Endothelial cell (in vitro differentiated cells): Measurements from ENCODE around the gene NUP214. TPM values are rescaled to one million over a fixed set of nuclear protein-coding genes. Genes with fewer than 3 reads are reported as not detected.

Experiments used
- DNase-seq: peaks from one replicate; pipeline ENCODE4 v3.0.0; 2021; ENCODE audit warnings: low spot score
- H3K27ac Mint-ChIP-seq: one replicate; pipeline ENCODE4 v1.8.0; 2021; ENCODE audit warnings: mixed read lengths, inconsistent platforms; ENCODE audit not compliant: unreplicated experiment
- H3K27me3 Mint-ChIP-seq: one replicate; pipeline ENCODE4 v1.8.0; 2021; ENCODE audit warnings: mild to moderate bottlenecking, moderate library complexity, mixed read lengths, inconsistent platforms; ENCODE audit not compliant: unreplicated experiment
- H3K36me3 Mint-ChIP-seq: one replicate; pipeline ENCODE4 v1.8.0; 2021; ENCODE audit warnings: mild to moderate bottlenecking, low read depth, mixed read lengths, inconsistent platforms; ENCODE audit not compliant: unreplicated experiment
- H3K4me1 Mint-ChIP-seq: one replicate; pipeline ENCODE4 v1.8.0; 2021; ENCODE audit warnings: mild to moderate bottlenecking, mixed read lengths, inconsistent platforms; ENCODE audit not compliant: unreplicated experiment
- H3K4me3 Mint-ChIP-seq: one replicate; pipeline ENCODE4 v1.8.0; 2021; ENCODE audit warnings: mild to moderate bottlenecking, mixed read lengths, inconsistent platforms; ENCODE audit not compliant: unreplicated experiment
- H3K9me3 Mint-ChIP-seq: one replicate; pipeline ENCODE4 v1.8.0; 2021; ENCODE audit warnings: mixed read lengths, inconsistent platforms; ENCODE audit not compliant: unreplicated experiment
- total RNA-seq: library from RNA; stranded (reverse); fragmentation: NEBNext Ultra II Directional; extraction: Animal tissue kit (Norgen Biotek cat#: 25700); gene quantifications from one replicate; pipeline ENCODE4 v1.2.1, GENCODE V29; 2021; ENCODE audit not compliant: unreplicated experiment
- TF ChIP-seq, protein P1 (sequence below): fragments of 200-600 bp; sonication (generic); IDR thresholded peaks from one replicate; pipeline ENCODE4 v1.5.0; 2021; ENCODE audit warnings: antibody characterized with exemption; ENCODE audit not compliant: unreplicated experiment

NUP214 gene
- total RNA-seq, 1 donor from 2014 or later, result 60.8 TPM

DNA sequence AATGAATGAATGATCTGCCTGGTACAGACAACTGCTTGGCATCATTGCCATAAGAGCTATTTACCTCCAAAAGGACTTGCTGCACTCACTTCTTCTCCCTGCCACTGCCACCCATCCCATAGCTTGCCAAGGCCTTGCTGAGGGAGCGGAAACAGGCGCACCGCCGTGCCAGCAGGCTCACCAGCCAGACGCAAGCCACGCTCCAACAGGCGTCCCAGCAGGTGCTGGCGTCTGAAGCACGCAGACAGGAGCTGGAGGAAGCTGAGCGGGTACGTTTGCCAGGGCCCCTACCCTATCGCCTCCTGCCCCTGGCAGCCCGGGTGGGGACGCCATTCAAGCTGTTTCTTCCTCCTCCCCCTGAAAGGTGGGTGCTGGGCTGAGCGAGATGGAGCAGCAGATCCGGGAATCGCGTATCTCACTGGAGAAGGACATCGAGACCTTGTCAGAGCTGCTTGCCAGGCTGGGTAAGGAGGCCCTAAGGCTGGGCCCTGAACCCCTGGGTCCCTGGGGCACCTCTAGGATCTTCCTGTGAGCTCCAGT, 38.0 kb upstream of the NUP214 start:
- Mint-ChIP-seq H3K9me3 (no peaks in the 10 kb centered on the region), H3K27me3 (peaks cover 2% of the 10 kb centered on the region), H3K36me3 (peaks cover 3% of the 10 kb centered on the region)

DNA sequence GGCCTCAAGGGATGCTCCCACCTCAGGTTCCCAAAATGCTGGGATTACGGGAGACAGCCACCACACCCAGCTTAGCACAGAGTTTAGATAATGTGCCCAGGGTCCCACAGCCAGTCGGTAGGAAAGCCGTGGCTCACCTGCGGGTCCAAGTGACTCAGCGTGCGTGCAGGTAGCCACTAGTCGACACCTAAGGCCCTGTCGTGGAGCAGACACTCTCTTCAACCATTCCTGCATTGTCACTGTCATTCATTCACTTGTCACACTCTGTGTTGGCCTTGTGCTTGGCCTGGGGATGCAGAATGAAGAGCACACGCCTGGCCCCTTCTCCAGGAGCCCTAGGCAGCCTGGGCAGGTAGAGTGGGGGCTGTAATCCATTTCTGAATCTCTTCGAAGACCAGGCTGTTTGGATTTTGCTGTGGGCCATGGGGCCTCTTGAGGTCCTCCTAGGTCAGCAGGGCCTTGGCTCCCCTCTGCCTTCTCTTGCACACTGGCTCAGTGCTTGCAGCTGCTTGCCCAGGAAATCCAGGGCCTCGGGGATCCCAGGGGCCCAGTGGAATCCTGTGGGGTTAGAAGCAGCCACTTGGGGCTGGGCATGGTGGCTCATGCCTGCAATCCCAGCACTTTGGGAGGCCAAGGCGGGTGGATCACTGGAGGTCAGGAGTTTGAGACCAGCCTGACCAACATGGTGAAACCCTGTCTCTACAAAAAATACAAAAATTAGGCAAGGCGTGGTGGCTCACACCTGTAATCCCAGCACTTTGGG, 35.2 kb upstream of the NUP214 start:
- H3K4me1 Mint-ChIP-seq, result no peaks in the 10 kb centered on the region
- peaks cover 3% of the 10 kb centered on the region for H3K36me3 Mint-ChIP-seq
- H3K4me3 Mint-ChIP-seq, result no peak overlapping the region

More for the DNA sequence above, 38.0 kb upstream of the NUP214 start:
- H3K27ac Mint-ChIP-seq, result no peak overlapping the region
- H3K4me1 Mint-ChIP-seq, result no peaks in the 10 kb centered on the region
- H3K4me3 Mint-ChIP-seq, result no peak overlapping the region
- TF ChIP-seq, protein P1, sequence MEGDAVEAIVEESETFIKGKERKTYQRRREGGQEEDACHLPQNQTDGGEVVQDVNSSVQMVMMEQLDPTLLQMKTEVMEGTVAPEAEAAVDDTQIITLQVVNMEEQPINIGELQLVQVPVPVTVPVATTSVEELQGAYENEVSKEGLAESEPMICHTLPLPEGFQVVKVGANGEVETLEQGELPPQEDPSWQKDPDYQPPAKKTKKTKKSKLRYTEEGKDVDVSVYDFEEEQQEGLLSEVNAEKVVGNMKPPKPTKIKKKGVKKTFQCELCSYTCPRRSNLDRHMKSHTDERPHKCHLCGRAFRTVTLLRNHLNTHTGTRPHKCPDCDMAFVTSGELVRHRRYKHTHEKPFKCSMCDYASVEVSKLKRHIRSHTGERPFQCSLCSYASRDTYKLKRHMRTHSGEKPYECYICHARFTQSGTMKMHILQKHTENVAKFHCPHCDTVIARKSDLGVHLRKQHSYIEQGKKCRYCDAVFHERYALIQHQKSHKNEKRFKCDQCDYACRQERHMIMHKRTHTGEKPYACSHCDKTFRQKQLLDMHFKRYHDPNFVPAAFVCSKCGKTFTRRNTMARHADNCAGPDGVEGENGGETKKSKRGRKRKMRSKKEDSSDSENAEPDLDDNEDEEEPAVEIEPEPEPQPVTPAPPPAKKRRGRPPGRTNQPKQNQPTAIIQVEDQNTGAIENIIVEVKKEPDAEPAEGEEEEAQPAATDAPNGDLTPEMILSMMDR, result no peak
- DNase-seq, result no peak

DNA sequence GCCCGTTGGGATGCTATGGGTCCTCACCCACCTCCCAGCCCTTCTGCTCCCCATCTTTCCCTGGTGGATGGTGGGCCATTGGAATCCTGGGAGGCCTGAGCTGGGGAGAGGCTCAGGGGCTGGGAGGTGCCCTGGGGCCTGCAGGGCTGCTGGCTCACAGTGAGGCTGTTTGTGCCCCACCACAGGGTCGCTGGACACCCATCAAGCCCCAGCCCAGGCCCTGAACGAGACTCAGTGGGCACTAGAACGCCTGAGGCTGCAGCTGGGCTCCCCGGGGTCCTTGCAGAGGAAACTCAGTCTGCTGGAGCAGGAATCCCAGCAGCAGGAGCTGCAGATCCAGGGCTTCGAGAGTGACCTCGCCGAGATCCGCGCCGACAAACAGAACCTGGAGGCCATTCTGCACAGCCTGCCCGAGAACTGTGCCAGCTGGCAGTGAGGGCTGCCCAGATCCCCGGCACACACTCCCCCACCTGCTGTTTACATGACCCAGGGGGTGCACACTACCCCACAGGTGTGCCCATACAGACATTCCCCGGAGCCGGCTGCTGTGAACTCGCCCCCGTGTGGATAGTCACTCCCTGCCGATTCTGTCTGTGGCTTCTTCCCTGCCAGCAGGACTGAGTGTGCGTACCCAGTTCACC, 33.9 kb upstream of the NUP214 start:
- Mint-ChIP-seq H3K9me3 (no peaks in the 10 kb centered on the region), H3K4me3 (no peak overlapping the region), H3K27me3 (peaks cover 14% of the 10 kb centered on the region), H3K36me3 (peaks cover 3% of the 10 kb centered on the region), H3K27ac (no peak overlapping the region), H3K4me1 (peaks cover 5% of the 10 kb centered on the region)
- no peak for DNase-seq
- TF ChIP-seq, protein P1, result no peak

More for the DNA sequence above, 35.2 kb upstream of the NUP214 start:
- no peak overlapping the region for H3K27ac Mint-ChIP-seq
- TF ChIP-seq, protein P1, result no peak
- peaks cover 7% of the 10 kb centered on the region for H3K27me3 Mint-ChIP-seq
- no peaks in the 10 kb centered on the region for H3K9me3 Mint-ChIP-seq
- no peak for DNase-seq

GRCh38 chr9:131092030-131092429, 33.4 kb upstream of the NUP214 start:
- Mint-ChIP-seq H3K9me3 (no peaks in the 10 kb centered on the region), H3K27ac (no peak overlapping the region), H3K27me3 (peaks cover 14% of the 10 kb centered on the region), H3K4me1 (peaks cover 5% of the 10 kb centered on the region), H3K36me3 (peaks cover 3% of the 10 kb centered on the region), H3K4me3 (no peak overlapping the region)
- TF ChIP-seq, protein P1, result no peak
- DNase-seq, result no peak
